Measurements from ENCODE around the gene MAST4.

MAST4 gene

DNA sequence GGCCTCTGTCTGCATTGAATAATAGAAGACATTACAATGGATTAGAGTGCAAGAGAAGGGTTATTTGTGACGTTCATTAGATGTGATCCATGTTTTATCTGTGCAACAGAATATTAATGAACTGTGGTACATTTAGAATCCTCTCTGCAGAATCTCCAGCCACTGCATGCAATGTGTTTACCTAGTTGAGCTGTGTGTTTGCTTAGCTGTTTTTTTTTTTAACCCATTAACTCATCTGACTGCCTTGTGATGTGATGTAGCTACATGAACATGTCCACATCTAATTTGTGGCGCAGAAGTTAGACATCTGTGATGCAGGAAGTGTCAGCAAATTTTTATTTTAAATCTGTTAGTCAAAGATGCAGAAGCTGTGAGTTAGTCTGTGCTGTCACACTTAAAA, 363.5 kb downstream of the MAST4 start:
- no peak overlapping the region for H3K27ac ChIP-seq (ENCODE audit: low read length)
- no peak overlapping the region for H3K4me2 ChIP-seq (ENCODE audit: low read length)
- no peaks in the 10 kb centered on the region for H3K4me1 ChIP-seq (ENCODE audit: low read length)
- no peaks in the 10 kb centered on the region for H4K20me1 ChIP-seq (ENCODE audit: insufficient read depth, low read length)
- no peak overlapping the region for H3K9ac ChIP-seq (ENCODE audit: low read length)
- peaks cover 15% of the 10 kb centered on the region; the same call in 1 of the 2 replicates for H3K27me3 ChIP-seq (ENCODE audit: low read depth, low read length)
- H3K4me3 ChIP-seq (ENCODE audit: low read length): no peak overlapping the region
- H3K79me2 ChIP-seq (ENCODE audit: low read length): no peaks in the 10 kb centered on the region
- no peaks in the 10 kb centered on the region for H3K9me3 ChIP-seq (ENCODE audit: insufficient read depth, low read length)
- H2AFZ ChIP-seq (ENCODE audit: low read depth, low read length): no peak overlapping the region
- TF ChIP-seq, protein P1, sequence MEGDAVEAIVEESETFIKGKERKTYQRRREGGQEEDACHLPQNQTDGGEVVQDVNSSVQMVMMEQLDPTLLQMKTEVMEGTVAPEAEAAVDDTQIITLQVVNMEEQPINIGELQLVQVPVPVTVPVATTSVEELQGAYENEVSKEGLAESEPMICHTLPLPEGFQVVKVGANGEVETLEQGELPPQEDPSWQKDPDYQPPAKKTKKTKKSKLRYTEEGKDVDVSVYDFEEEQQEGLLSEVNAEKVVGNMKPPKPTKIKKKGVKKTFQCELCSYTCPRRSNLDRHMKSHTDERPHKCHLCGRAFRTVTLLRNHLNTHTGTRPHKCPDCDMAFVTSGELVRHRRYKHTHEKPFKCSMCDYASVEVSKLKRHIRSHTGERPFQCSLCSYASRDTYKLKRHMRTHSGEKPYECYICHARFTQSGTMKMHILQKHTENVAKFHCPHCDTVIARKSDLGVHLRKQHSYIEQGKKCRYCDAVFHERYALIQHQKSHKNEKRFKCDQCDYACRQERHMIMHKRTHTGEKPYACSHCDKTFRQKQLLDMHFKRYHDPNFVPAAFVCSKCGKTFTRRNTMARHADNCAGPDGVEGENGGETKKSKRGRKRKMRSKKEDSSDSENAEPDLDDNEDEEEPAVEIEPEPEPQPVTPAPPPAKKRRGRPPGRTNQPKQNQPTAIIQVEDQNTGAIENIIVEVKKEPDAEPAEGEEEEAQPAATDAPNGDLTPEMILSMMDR (IDR thresholded peaks at IDR 0.05; ENCODE audit: low read depth, low read length): no peak
- H3K36me3 ChIP-seq (replicated peaks; ENCODE audit: low read depth, low read length): no peaks in the 10 kb centered on the region

DNA sequence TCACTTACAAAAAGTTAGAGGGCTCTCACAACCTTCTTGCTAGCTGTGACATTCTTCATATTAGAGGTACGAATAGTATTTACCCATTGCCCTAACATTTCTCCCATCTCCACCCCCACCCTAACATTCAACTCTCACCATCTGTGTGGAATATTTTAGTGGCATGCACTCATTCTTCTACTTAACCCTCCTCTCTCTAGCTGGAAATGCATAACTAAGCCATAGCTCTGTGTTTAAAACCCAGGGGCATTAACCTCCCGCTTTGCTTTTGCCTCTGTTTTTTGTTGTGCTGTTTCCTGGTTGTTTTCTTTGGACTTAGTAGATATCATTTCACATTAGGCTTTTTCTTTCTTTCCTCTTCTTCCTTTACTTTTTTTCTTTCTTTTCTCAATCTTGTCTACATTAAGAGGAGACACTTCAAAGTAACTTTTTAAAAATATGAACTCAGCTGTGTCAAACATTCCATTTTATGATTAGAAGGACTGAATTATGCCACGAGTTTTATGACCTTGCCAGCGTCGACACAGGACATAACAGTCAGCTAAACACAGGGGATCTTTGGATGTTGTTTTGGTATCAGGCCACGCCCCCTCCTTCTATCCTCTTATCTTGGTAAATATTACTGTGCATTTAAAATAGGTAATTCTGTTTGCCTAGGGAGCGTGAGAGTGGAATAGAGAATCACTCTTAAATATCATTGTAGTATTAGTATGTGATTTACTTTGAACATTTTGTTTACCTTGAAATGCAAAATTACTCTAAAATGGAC, 364.4 kb downstream of the MAST4 start:
- H3K9me3 ChIP-seq (ENCODE audit: insufficient read depth, low read length): no peaks in the 10 kb centered on the region
- no peak overlapping the region for H2AFZ ChIP-seq (ENCODE audit: low read depth, low read length)
- H3K4me2 ChIP-seq (ENCODE audit: low read length): no peak overlapping the region
- no peak overlapping the region for H3K4me3 ChIP-seq (ENCODE audit: low read length)
- no peaks in the 10 kb centered on the region for H3K36me3 ChIP-seq (replicated peaks; ENCODE audit: low read depth, low read length)
- H4K20me1 ChIP-seq (ENCODE audit: insufficient read depth, low read length): no peaks in the 10 kb centered on the region
- no peaks in the 10 kb centered on the region for H3K79me2 ChIP-seq (ENCODE audit: low read length)
- no peak for TF ChIP-seq EZH2phosphoT487 (IDR thresholded peaks at IDR 0.05; ENCODE audit: low read depth)
- TF ChIP-seq, protein P1 (IDR thresholded peaks at IDR 0.05; ENCODE audit: low read depth, low read length): no peak
- H3K4me1 ChIP-seq (ENCODE audit: low read length): no peaks in the 10 kb centered on the region
- no peak overlapping the region for H3K9ac ChIP-seq (ENCODE audit: low read length)
- H3K27ac ChIP-seq (ENCODE audit: low read length): no peak overlapping the region
- peaks cover 15% of the 10 kb centered on the region; the same call in 1 of the 2 replicates for H3K27me3 ChIP-seq (ENCODE audit: low read depth, low read length)

DNA sequence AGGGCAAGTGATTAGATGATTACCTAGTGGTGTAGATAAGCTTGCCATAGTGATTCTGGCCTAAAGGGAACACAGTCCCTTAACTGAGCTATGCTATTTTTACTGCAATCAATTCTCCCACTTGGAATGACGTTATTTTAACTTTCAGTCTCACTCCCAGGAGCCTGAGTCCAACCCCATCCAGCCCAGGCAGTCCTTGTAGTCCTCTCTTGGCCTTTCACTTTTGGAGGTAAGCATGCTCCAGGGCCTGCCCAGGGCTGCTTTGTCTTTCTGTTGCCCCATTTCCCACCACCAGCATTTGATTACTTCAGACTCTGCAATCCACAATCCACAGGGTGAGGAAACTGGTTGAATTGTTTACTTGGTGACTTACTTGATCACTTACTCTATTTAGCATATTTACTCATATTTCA, 367.4 kb downstream of the MAST4 start:
- Histone ChIP-seq H3K27ac (ENCODE audit: low read length) (no peak overlapping the region), H3K9ac (ENCODE audit: low read length) (no peak overlapping the region), H4K20me1 (ENCODE audit: insufficient read depth, low read length) (no peaks in the 10 kb centered on the region), H3K4me2 (ENCODE audit: low read length) (no peak overlapping the region), H2AFZ (ENCODE audit: low read depth, low read length) (no peak overlapping the region), H3K4me3 (ENCODE audit: low read length) (no peak overlapping the region), H3K36me3 (replicated peaks; ENCODE audit: low read depth, low read length) (no peaks in the 10 kb centered on the region), H3K4me1 (ENCODE audit: low read length) (no peaks in the 10 kb centered on the region), H3K79me2 (ENCODE audit: low read length) (no peaks in the 10 kb centered on the region), H3K27me3 (ENCODE audit: low read depth, low read length) (peaks cover 4% of the 10 kb centered on the region; the same call in 1 of the 2 replicates), H3K9me3 (ENCODE audit: insufficient read depth, low read length) (no peaks in the 10 kb centered on the region)
- TF ChIP-seq EZH2phosphoT487 (IDR thresholded peaks at IDR 0.05; ENCODE audit: low read depth): no peak
- TF ChIP-seq, protein P1 (IDR thresholded peaks at IDR 0.05; ENCODE audit: low read depth, low read length): no peak

DNA sequence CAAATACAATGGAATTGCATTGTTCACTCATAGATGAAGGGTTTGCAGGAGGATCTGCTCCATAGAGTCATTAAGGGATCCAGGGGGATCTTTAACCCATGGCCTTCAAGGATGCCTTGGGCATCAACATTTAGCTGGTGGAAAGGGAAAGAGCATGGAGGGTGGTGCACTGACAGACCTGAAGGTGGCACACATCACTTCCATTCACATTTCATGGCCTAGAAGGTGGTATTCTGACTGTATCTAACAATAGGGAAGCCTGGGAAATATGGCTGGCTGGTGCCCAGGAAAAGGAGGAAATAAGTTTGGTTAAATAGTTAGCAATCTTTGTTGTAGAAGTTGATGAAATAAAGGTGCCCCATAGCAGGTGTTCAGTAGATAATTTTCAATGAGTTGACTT, 370.2 kb downstream of the MAST4 start:
- H4K20me1 ChIP-seq (ENCODE audit: insufficient read depth, low read length): no peaks in the 10 kb centered on the region
- H3K4me3 ChIP-seq (ENCODE audit: low read length): no peak overlapping the region
- H3K4me1 ChIP-seq (ENCODE audit: low read length): no peaks in the 10 kb centered on the region
- H3K9me3 ChIP-seq (ENCODE audit: insufficient read depth, low read length): no peaks in the 10 kb centered on the region
- H3K4me2 ChIP-seq (ENCODE audit: low read length): no peak overlapping the region
- H3K27ac ChIP-seq (ENCODE audit: low read length): no peak overlapping the region
- H2AFZ ChIP-seq (ENCODE audit: low read depth, low read length): no peak overlapping the region
- H3K27me3 ChIP-seq (ENCODE audit: low read depth, low read length): peaks cover 4% of the 10 kb centered on the region; the same call in 1 of the 2 replicates
- no peak overlapping the region for H3K9ac ChIP-seq (ENCODE audit: low read length)
- no peaks in the 10 kb centered on the region for H3K36me3 ChIP-seq (replicated peaks; ENCODE audit: low read depth, low read length)
- TF ChIP-seq, protein P1 (IDR thresholded peaks at IDR 0.05; ENCODE audit: low read depth, low read length): no peak
- no peak for TF ChIP-seq EZH2phosphoT487 (IDR thresholded peaks at IDR 0.05; ENCODE audit: low read depth)
- H3K79me2 ChIP-seq (ENCODE audit: low read length): no peaks in the 10 kb centered on the region

All from OCI-LY3 (cell line).